T-helper 2 cell treated with Interferon-gamma antibody and Interleukin-4, amounts not matched to agents 5 μg/mL and 100 μg/mL, for 36 hours (primary cell): ENCODE measurements around the gene XKR3.
"Not testable (repeated sequence)": the region's sequence is repeated elsewhere in the genome, so short reads cannot be mapped to it uniquely, and the experiment has no call there.

ENCODE experiments used
- DNase-seq: peaks from one replicate; pipeline ENCODE4 v3.0.0; 2021; ENCODE audit warnings: low spot score
- H3K27ac Mint-ChIP-seq: one replicate; pipeline ENCODE4 v1.8.0; 2021; ENCODE audit warnings: mild to moderate bottlenecking, mixed read lengths
- H3K27me3 Mint-ChIP-seq: one replicate; pipeline ENCODE4 v1.8.0; 2021; ENCODE audit warnings: low read depth, mixed read lengths
- H3K36me3 Mint-ChIP-seq: one replicate; pipeline ENCODE4 v1.8.0; 2021; ENCODE audit warnings: low read depth, mixed read lengths
- H3K4me1 Mint-ChIP-seq: one replicate; pipeline ENCODE4 v1.8.0; 2021; ENCODE audit warnings: low read depth, mixed read lengths
- H3K4me3 Mint-ChIP-seq: one replicate; pipeline ENCODE4 v1.8.0; 2022; ENCODE audit warnings: mild to moderate bottlenecking, moderate library complexity, mixed read lengths
- H3K9me3 Mint-ChIP-seq: one replicate; pipeline ENCODE4 v1.8.0; 2021; ENCODE audit warnings: mixed read lengths

The XKR3 gene

GRCh38 chr22:16793831-16794230 is 31.4 kb downstream of the XKR3 start:
- no peaks in the 10 kb centered on the region for H3K36me3 Mint-ChIP-seq
- no peak overlapping the region for H3K4me3 Mint-ChIP-seq
- H3K4me1 Mint-ChIP-seq: peaks cover 34% of the 10 kb centered on the region

GRCh38 chr22:16789860-16790493 is 35.2 kb downstream of the XKR3 start:
- no peak for DNase-seq
- no peaks in the 10 kb centered on the region for H3K36me3 Mint-ChIP-seq
- H3K27ac Mint-ChIP-seq: peak overlapping the region; percentile 28
- H3K9me3 Mint-ChIP-seq: no peaks in the 10 kb centered on the region
- H3K4me1 Mint-ChIP-seq: peaks cover 23% of the 10 kb centered on the region
- peaks cover 7% of the 10 kb centered on the region for H3K27me3 Mint-ChIP-seq
- H3K4me3 Mint-ChIP-seq: peak overlapping the region; percentile 49

More at GRCh38 chr22:16793831-16794230, 31.4 kb downstream of the XKR3 start:
- Mint-ChIP-seq H3K27ac (no peak overlapping the region), H3K27me3 (peaks cover 7% of the 10 kb centered on the region), H3K9me3 (no peaks in the 10 kb centered on the region)
- DNase-seq: no peak

- H3K9me3 Mint-ChIP-seq: no peaks in the 10 kb centered on the region
- no peak for DNase-seq
- H3K27ac Mint-ChIP-seq: no peak overlapping the region
- H3K27me3 Mint-ChIP-seq: no peaks in the 10 kb centered on the region
- H3K36me3 Mint-ChIP-seq: no peaks in the 10 kb centered on the region
- peaks cover 9% of the 10 kb centered on the region for H3K4me1 Mint-ChIP-seq
- H3K4me3 Mint-ChIP-seq: no peak overlapping the region
These were observed 41.3 kb downstream of the XKR3 start for GRCh38 chr22:16783930-16784354.

- Mint-ChIP-seq H3K4me3 (no peak overlapping the region), H3K4me1 (peaks cover 7% of the 10 kb centered on the region), H3K27me3 (no peaks in the 10 kb centered on the region), H3K27ac (no peak overlapping the region), H3K9me3 (no peaks in the 10 kb centered on the region), H3K36me3 (no peaks in the 10 kb centered on the region)
- no peak for DNase-seq
These were observed 41.8 kb downstream of the XKR3 start for GRCh38 chr22:16783453-16783852.

GRCh38 chr22:16781764-16782329 is 43.4 kb downstream of the XKR3 start:
- Mint-ChIP-seq H3K27ac (no peak overlapping the region), H3K27me3 (no peaks in the 10 kb centered on the region), H3K4me1 (no peaks in the 10 kb centered on the region), H3K36me3 (no peaks in the 10 kb centered on the region), H3K4me3 (no peak overlapping the region), H3K9me3 (no peaks in the 10 kb centered on the region)
- DNase-seq: no peak

- no peaks in the 10 kb centered on the region for H3K9me3 Mint-ChIP-seq
- no peak overlapping the region for H3K4me3 Mint-ChIP-seq
- no peaks in the 10 kb centered on the region for H3K4me1 Mint-ChIP-seq
- no peaks in the 10 kb centered on the region for H3K36me3 Mint-ChIP-seq
- DNase-seq: no peak
- no peaks in the 10 kb centered on the region for H3K27me3 Mint-ChIP-seq
- no peak overlapping the region for H3K27ac Mint-ChIP-seq
These were observed 44.0 kb downstream of the XKR3 start for GRCh38 chr22:16781074-16781763.

- no peaks in the 10 kb centered on the region for H3K9me3 Mint-ChIP-seq
- no peak overlapping the region for H3K4me3 Mint-ChIP-seq
- no peaks in the 10 kb centered on the region for H3K27me3 Mint-ChIP-seq
- DNase-seq: no peak
- no peaks in the 10 kb centered on the region for H3K36me3 Mint-ChIP-seq
- peaks cover 11% of the 10 kb centered on the region for H3K4me1 Mint-ChIP-seq
- H3K27ac Mint-ChIP-seq: no peak overlapping the region
These were observed 47.8 kb downstream of the XKR3 start for GRCh38 chr22:16777284-16777924.

- no peaks in the 10 kb centered on the region for H3K36me3 Mint-ChIP-seq
- peaks cover 11% of the 10 kb centered on the region for H3K4me1 Mint-ChIP-seq
- H3K27me3 Mint-ChIP-seq: no peaks in the 10 kb centered on the region
- no peak overlapping the region for H3K27ac Mint-ChIP-seq
- H3K9me3 Mint-ChIP-seq: no peaks in the 10 kb centered on the region
- no peak for DNase-seq
- no peak overlapping the region for H3K4me3 Mint-ChIP-seq
These were observed 49.1 kb downstream of the XKR3 start for GRCh38 chr22:16776080-16776479.

- Mint-ChIP-seq H3K4me1 (peaks cover 11% of the 10 kb centered on the region), H3K4me3 (peak overlapping the region; percentile 54), H3K9me3 (no peaks in the 10 kb centered on the region), H3K36me3 (no peaks in the 10 kb centered on the region), H3K27me3 (no peaks in the 10 kb centered on the region), H3K27ac (peak overlapping the region; percentile 17)
- DNase-seq: peak; percentile 5
These were observed 50.2 kb downstream of the XKR3 start for GRCh38 chr22:16774911-16775500.

GRCh38 chr22:16771569-16771968 is 53.6 kb downstream of the XKR3 start:
- H3K27ac Mint-ChIP-seq, H3K36me3 Mint-ChIP-seq, H3K27me3 Mint-ChIP-seq, DNase-seq, H3K9me3 Mint-ChIP-seq, H3K4me3 Mint-ChIP-seq: not testable (repeated sequence)
- H3K4me1 Mint-ChIP-seq: peaks cover 11% of the 10 kb centered on the region

- H3K27ac Mint-ChIP-seq, H3K4me3 Mint-ChIP-seq, H3K9me3 Mint-ChIP-seq, DNase-seq, H3K36me3 Mint-ChIP-seq, H3K4me1 Mint-ChIP-seq, H3K27me3 Mint-ChIP-seq: not testable (repeated sequence)
These were observed 57.3 kb downstream of the XKR3 start for GRCh38 chr22:16767927-16768326.

GRCh38 chr22:16762224-16762623 is 63.0 kb downstream of the XKR3 start:
- H3K4me3 Mint-ChIP-seq, DNase-seq, H3K4me1 Mint-ChIP-seq, H3K27me3 Mint-ChIP-seq, H3K9me3 Mint-ChIP-seq, H3K27ac Mint-ChIP-seq, H3K36me3 Mint-ChIP-seq: not testable (repeated sequence)

- DNase-seq, H3K4me1 Mint-ChIP-seq: not testable (repeated sequence)
These were observed 64.8 kb downstream of the XKR3 start for GRCh38 chr22:16760416-16760815.

GRCh38 chr22:16749282-16749681 is 75.9 kb downstream of the XKR3 start:
- H3K36me3 Mint-ChIP-seq, DNase-seq, H3K9me3 Mint-ChIP-seq, H3K27me3 Mint-ChIP-seq, H3K27ac Mint-ChIP-seq, H3K4me1 Mint-ChIP-seq, H3K4me3 Mint-ChIP-seq: not testable (repeated sequence)

More at GRCh38 chr22:16760416-16760815, 64.8 kb downstream of the XKR3 start:
- H3K27me3 Mint-ChIP-seq, H3K9me3 Mint-ChIP-seq, H3K4me3 Mint-ChIP-seq, H3K27ac Mint-ChIP-seq, H3K36me3 Mint-ChIP-seq: not testable (repeated sequence)
